C4-2B (cell line): ENCODE results near the gene CD300E.

Source experiments
- H3K27ac ChIP-seq: fragments of 450-650 bp; 2 replicates; pipeline ENCODE4 v1.5.1; 2017
- ZFX ChIP-seq: fragments of 450-650 bp; IDR thresholded peaks from 2 replicates; pipeline ENCODE4 v1.6.1; 2017
- TF ChIP-seq, protein P1 (sequence below): fragments of 450-650 bp; conservative IDR thresholded peaks from 2 replicates; pipeline ENCODE4 v1.5.1; 2017; ENCODE audit warnings: mild to moderate bottlenecking

The CD300E gene

DNA sequence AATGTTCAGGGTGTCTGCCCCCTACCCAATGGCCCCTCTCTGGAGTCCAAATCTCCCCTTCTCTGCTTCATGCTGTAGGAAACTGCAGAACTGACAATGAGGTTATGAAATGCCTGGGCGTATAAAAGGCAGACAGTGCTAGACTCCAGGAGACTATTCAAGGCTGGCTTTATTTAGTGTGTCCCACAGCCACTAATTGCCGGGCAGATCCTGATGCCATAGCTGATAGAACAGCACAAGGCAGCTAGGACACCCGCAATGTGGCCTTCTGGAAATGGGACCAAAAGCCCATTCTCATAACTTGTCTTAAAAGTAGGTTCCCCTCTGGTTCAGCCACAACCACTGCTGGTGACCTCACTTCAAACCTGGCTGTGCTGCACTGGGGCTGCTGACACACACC lies 28.5 kb upstream of the CD300E start:
- H3K27ac ChIP-seq, result no peak overlapping the region
- no peak for TF ChIP-seq ZFX

GRCh38 chr17:74649909-74650308 lies 26.4 kb upstream of the CD300E start:
- TF ChIP-seq, protein P1, sequence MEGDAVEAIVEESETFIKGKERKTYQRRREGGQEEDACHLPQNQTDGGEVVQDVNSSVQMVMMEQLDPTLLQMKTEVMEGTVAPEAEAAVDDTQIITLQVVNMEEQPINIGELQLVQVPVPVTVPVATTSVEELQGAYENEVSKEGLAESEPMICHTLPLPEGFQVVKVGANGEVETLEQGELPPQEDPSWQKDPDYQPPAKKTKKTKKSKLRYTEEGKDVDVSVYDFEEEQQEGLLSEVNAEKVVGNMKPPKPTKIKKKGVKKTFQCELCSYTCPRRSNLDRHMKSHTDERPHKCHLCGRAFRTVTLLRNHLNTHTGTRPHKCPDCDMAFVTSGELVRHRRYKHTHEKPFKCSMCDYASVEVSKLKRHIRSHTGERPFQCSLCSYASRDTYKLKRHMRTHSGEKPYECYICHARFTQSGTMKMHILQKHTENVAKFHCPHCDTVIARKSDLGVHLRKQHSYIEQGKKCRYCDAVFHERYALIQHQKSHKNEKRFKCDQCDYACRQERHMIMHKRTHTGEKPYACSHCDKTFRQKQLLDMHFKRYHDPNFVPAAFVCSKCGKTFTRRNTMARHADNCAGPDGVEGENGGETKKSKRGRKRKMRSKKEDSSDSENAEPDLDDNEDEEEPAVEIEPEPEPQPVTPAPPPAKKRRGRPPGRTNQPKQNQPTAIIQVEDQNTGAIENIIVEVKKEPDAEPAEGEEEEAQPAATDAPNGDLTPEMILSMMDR, result no peak
- TF ChIP-seq ZFX, result no peak
- no peak overlapping the region for H3K27ac ChIP-seq

GRCh38 chr17:74647871-74648672 lies 24.5 kb upstream of the CD300E start:
- TF ChIP-seq, protein P1, result no peak
- no peak for TF ChIP-seq ZFX

GRCh38 chr17:74646231-74646630 lies 22.7 kb upstream of the CD300E start:
- TF ChIP-seq ZFX, result no peak
- TF ChIP-seq, protein P1, result peak; percentile 56
- no peak overlapping the region for H3K27ac ChIP-seq

More at GRCh38 chr17:74647871-74648672, 24.5 kb upstream of the CD300E start:
- H3K27ac ChIP-seq, result no peak overlapping the region

- TF ChIP-seq, protein P1, result no peak
- no peak for TF ChIP-seq ZFX
- H3K27ac ChIP-seq, result no peak overlapping the region
Measured at GRCh38 chr17:74645010-74645409, 21.5 kb upstream of the CD300E start.

DNA sequence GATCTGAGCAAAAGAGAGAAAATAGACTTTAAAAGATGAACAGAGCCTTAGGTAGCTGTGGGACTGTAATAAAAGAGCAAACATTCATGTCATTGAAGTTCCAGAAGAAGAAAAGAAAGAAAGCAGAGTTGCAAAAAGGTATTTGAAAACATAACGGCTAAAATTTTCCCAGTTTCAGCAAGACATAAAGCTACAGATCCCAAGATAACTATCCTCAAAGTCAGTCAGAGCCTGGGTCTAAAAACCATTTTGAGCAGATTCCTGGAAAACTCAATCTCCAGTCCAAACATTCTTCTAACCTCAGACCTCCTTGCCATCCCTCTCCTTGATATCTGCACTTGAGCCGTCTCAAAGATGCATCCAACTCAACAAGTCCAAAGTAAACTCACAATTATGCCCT lies 20.9 kb upstream of the CD300E start:
- TF ChIP-seq ZFX, result no peak
- TF ChIP-seq, protein P1, result no peak
- no peak overlapping the region for H3K27ac ChIP-seq

GRCh38 chr17:74643826-74644225 lies 20.3 kb upstream of the CD300E start:
- TF ChIP-seq, protein P1, result no peak
- TF ChIP-seq ZFX, result no peak
- H3K27ac ChIP-seq, result no peak overlapping the region

DNA sequence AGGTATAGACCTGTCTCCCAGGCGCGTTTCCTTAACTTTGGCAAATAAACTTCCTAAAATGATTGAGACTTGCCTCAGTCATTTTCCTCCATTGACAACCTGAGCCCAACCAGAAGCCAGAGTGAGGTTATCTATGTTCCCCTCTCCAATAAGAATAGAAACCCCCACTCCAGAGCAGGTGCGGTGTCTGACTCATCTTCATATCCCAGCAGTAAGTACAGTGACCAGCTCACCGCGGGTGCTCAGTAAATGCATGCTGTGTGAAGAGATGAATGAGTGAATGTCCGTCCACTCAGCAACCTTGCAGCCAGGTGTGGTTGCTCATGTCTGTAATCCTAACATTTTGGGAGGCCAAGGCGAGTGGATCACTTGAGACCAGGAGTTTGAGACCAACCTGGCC lies 19.5 kb upstream of the CD300E start:
- no peak overlapping the region for H3K27ac ChIP-seq
- TF ChIP-seq, protein P1, result no peak
- TF ChIP-seq ZFX, result no peak
